A549 (cell line): ENCODE data around the gene GRID2. TPM values are rescaled to one million over a fixed set of nuclear protein-coding genes. Genes with fewer than 3 reads are reported as not detected.

Experiments
- ATAC-seq, 2 experiments: fragments of 200-7000 bp in 1 of 2; fragments of >200 bp in 1 of 2; cut with Nextera tagmentation in 1 of 2; cut with Tn5 transposase in 1 of 2; 3 replicates each; pipeline versions ENCODE4 v1.8.0 to v1.9.1; 2018 to 2020; ENCODE audit warnings: mild to moderate bottlenecking in 1 of 2, moderate library complexity in 1 of 2
- CTCF ChIA-PET: fragments of 300-600 bp; sonication (Branson Sonifier 250); formaldehyde crosslinking; extraction: SDS; loops from one replicate; lab custom pipeline; 2021; ENCODE audit warnings: antibody characterized with exemption, inconsistent platforms; lab: Yijun Ruan, JAX
- POLR2A ChIA-PET: fragments of 350-600 bp; formaldehyde crosslinking; extraction: SDS; loops from one replicate; lab custom pipeline; 2021; ENCODE audit warnings: antibody characterized with exemption, inconsistent platforms; lab: Yijun Ruan, JAX
- DNase-seq, 2 experiments: peaks; one replicate each; pipeline versions ENCODE4 v3.0.0 to v3.0.0-alpha.2; 2011 to 2016; ENCODE audit warnings: low read depth in 1 of 2, low spot score in 1 of 2
- FAIRE-seq: peaks from 2 replicates; lab custom pipeline; 2011; peaks lifted over from hg19 to GRCh38; lab: Jason Lieb, UNC
- H3K27ac ChIP-seq, 2 experiments: fragments of >200 bp; sonication (Bioruptor Twin); formaldehyde crosslinking; 3 replicates each; pipeline ENCODE4 v1.5.1; 2016 to 2017
- H3K4me1 ChIP-seq: fragments of >200 bp; sonication (Bioruptor Twin); formaldehyde crosslinking; 3 replicates; pipeline ENCODE4 v1.6.1; 2016
- H3K4me2 ChIP-seq: fragments of >200 bp; sonication (Bioruptor Twin); formaldehyde crosslinking; 3 replicates; pipeline ENCODE4 v1.6.1; 2016
- H3K4me3 ChIP-seq: fragments of >200 bp; sonication (Bioruptor Twin); formaldehyde crosslinking; 3 replicates; pipeline ENCODE4 v1.5.1; 2016
- H3K9me3 ChIP-seq: fragments of >200 bp; sonication (Bioruptor Twin); formaldehyde crosslinking; 3 replicates; pipeline ENCODE4 v1.6.1; 2016
- BCL3 ChIP-seq: fragments of >200 bp; sonication (Bioruptor Twin); formaldehyde crosslinking; IDR thresholded peaks from 3 replicates; pipeline ENCODE4 v1.6.1; 2016
- CBX2 ChIP-seq: fragments of 200-600 bp; sonication (generic); IDR thresholded peaks from 2 replicates; pipeline ENCODE4 v1.6.1; 2016; ENCODE audit warnings: low read depth, mild to moderate bottlenecking, borderline replicate concordance
- CBX8 ChIP-seq: fragments of 200-600 bp; sonication (generic); IDR thresholded peaks from 2 replicates; pipeline ENCODE4 v1.6.1; 2016
- E2F6 ChIP-seq: IDR thresholded peaks from 2 replicates; pipeline ENCODE4 v1.6.1; 2012; ENCODE audit warnings: low read depth, borderline replicate concordance
- EHMT2 ChIP-seq: fragments of 200-600 bp; sonication (generic); IDR thresholded peaks from 2 replicates; pipeline ENCODE4 v1.6.1; 2016; ENCODE audit warnings: antibody characterized with exemption, low read depth, mild to moderate bottlenecking, moderate library complexity
- EP300 ChIP-seq, 2 experiments: fragments of >200 bp; sonication (Bioruptor Twin); formaldehyde crosslinking; IDR thresholded peaks; 2 replicates in 1 of 2; 3 replicates in 1 of 2; pipeline ENCODE4 v1.6.1; 2016 to 2017
- ESRRA ChIP-seq: fragments of 150-350 bp; IDR thresholded peaks from 2 replicates; pipeline ENCODE4 v1.6.1; 2014; ENCODE audit warnings: mild to moderate bottlenecking, low read length, borderline replicate concordance
- FOSB ChIP-seq: fragments of 250-450 bp; sonication (Bioruptor Pico); IDR thresholded peaks from 2 replicates; pipeline ENCODE4 v1.5.0; 2020; ENCODE audit warnings: mild to moderate bottlenecking, moderate library complexity
- FOSL2 ChIP-seq, 2 experiments: fragments of 450-650 bp in 1 of 2; fragments of >200 bp in 1 of 2; sonication (Bioruptor Twin) in 1 of 2; formaldehyde crosslinking; IDR thresholded peaks; 2 replicates each; pipeline versions ENCODE4 v1.5.0 to v1.6.1; 2016 to 2020; ENCODE audit warnings: mild to moderate bottlenecking in 1 of 2, moderate library complexity in 1 of 2
- GATA3 ChIP-seq: IDR thresholded peaks from 2 replicates; pipeline ENCODE4 v1.6.1; 2012; ENCODE audit warnings: borderline replicate concordance
- HDAC2 ChIP-seq: fragments of 200-600 bp; sonication (generic); IDR thresholded peaks from 2 replicates; pipeline ENCODE4 v1.6.1; 2016
- HES2 ChIP-seq: fragments of >200 bp; sonication (Bioruptor Twin); formaldehyde crosslinking; IDR thresholded peaks from 2 replicates; pipeline ENCODE4 v1.6.1; 2016
- HEYL ChIP-seq: fragments of 250-450 bp; sonication (Bioruptor Pico); IDR thresholded peaks from 2 replicates; pipeline ENCODE4 v1.8.0; 2021; ENCODE audit warnings: mild to moderate bottlenecking, moderate library complexity
- HMGXB4 ChIP-seq: fragments of 250-450 bp; sonication (Bioruptor Pico); IDR thresholded peaks from 2 replicates; pipeline ENCODE4 v1.5.0; 2021; ENCODE audit warnings: mild to moderate bottlenecking, moderate library complexity, borderline replicate concordance
- HOXB5 ChIP-seq: fragments of 250-450 bp; sonication (Bioruptor Pico); IDR thresholded peaks from 2 replicates; pipeline ENCODE4 v1.5.0; 2020; ENCODE audit warnings: mild to moderate bottlenecking, moderate library complexity
- JUN ChIP-seq, 2 experiments: fragments of >200 bp; sonication (Bioruptor Twin); formaldehyde crosslinking; IDR thresholded peaks; 2 replicates in 1 of 2; 3 replicates in 1 of 2; pipeline ENCODE4 v1.6.1; 2016 to 2017
- KDM5A ChIP-seq: fragments of 200-600 bp; sonication (generic); IDR thresholded peaks from 2 replicates; pipeline ENCODE4 v1.6.1; 2016; ENCODE audit warnings: antibody characterized with exemption, mild to moderate bottlenecking
- MAX ChIP-seq: IDR thresholded peaks from 2 replicates; pipeline ENCODE4 v1.6.1; 2012
- POLR2AphosphoS2 ChIP-seq: conservative IDR thresholded peaks from 2 replicates; pipeline ENCODE4 v1.6.1; 2012; ENCODE audit warnings: low read length, improper control_type of control experiment, inconsistent platforms
- RAD21 ChIP-seq, 2 experiments: fragments of >200 bp in 1 of 2; sonication (Bioruptor Twin) in 1 of 2; formaldehyde crosslinking in 1 of 2; IDR thresholded peaks in 1 of 2; conservative IDR thresholded peaks in 1 of 2; 2 replicates in 1 of 2; 3 replicates in 1 of 2; pipeline ENCODE4 v1.6.1; 2012 to 2018; ENCODE audit warnings: inconsistent platforms in 1 of 2
- RCOR1 ChIP-seq: fragments of 150-350 bp; IDR thresholded peaks from 2 replicates; pipeline ENCODE4 v1.6.1; 2014; ENCODE audit warnings: antibody characterized with exemption, low read length, low read depth
- RFX5 ChIP-seq: fragments of 450-650 bp; IDR thresholded peaks from 2 replicates; pipeline ENCODE4 v1.7.1; 2014; ENCODE audit warnings: antibody characterized with exemption, mild to moderate bottlenecking, moderate library complexity
- RNF2 ChIP-seq: fragments of 200-600 bp; sonication (generic); IDR thresholded peaks from 2 replicates; pipeline ENCODE4 v1.6.1; 2016; ENCODE audit warnings: low read depth, mild to moderate bottlenecking, antibody characterized with exemption, moderate library complexity, borderline replicate concordance
- SREBF2 ChIP-seq: fragments of 450-650 bp; IDR thresholded peaks from 2 replicates; pipeline ENCODE4 v1.6.1; 2014; ENCODE audit warnings: mild to moderate bottlenecking, moderate library complexity
- TFCP2L1 ChIP-seq: fragments of 250-450 bp; sonication (Bioruptor Pico); IDR thresholded peaks from 2 replicates; pipeline ENCODE4 v1.5.0; 2021; ENCODE audit warnings: mild to moderate bottlenecking
- TP53 ChIP-seq: fragments of 250-450 bp; sonication (Bioruptor Pico); IDR thresholded peaks from 2 replicates; pipeline ENCODE4 v1.5.0; 2021; ENCODE audit warnings: mild to moderate bottlenecking, moderate library complexity
- ZNF302 ChIP-seq: fragments of 250-450 bp; sonication (Bioruptor Pico); IDR thresholded peaks from 2 replicates; pipeline ENCODE4 v1.9.0; 2021; ENCODE audit warnings: inconsistent platforms, mild to moderate bottlenecking, moderate library complexity
- ZSCAN20 ChIP-seq: fragments of 250-450 bp; sonication (Bioruptor Pico); IDR thresholded peaks from 2 replicates; pipeline ENCODE4 v1.8.0; 2022; ENCODE audit warnings: mild to moderate bottlenecking, moderate library complexity
- WGBS: methylation state at CpG from one replicate; pipeline ENCODE4 v1.1.6; 2017; ENCODE audit errors: missing lambda C conversion rate; 5-methylcytosine and 5-hydroxymethylcytosine counted together
- polyA plus RNA-seq, 4 experiments: library from polyadenylated mRNA; depleted of rRNA in 3 of 4; stranded (reverse); fragments of >200 nt; fragmentation: RNase III in 1 of 4; extraction: RNeasy Plus Mini Kit Qiagen cat#74134 plus additional on column Dnase treatment in 1 of 4; gene quantifications; 2 replicates in 3 of 4; 3 replicates in 1 of 4; pipeline ENCODE4 v1.2.3, GENCODE V29; 2011 to 2017

The GRID2 gene
- polyA plus RNA-seq, 2 of the 4 experiments (the other 2 are of a cell fraction) = not detected

- H3K4me2 ChIP-seq = no peak overlapping the region
- no peak for DNase-seq
- H3K4me3 ChIP-seq = no peak overlapping the region
- no peaks in the 10 kb centered on the region for H3K9me3 ChIP-seq
- no peak overlapping the region for H3K27ac ChIP-seq
- POLR2A ChIA-PET = no interaction called here
- H3K4me1 ChIP-seq = no peaks in the 10 kb centered on the region
- no peak for FAIRE-seq
- ATAC-seq = no peak
- TF ChIP-seq ZSCAN20 (no peak), POLR2AphosphoS2 (no peak), MAX (no peak), HEYL (no peak), TFCP2L1 (no peak), EP300 (IDR thresholded peaks at IDR 0.05) (no peak), TP53 (CRISPR knock-in tag) (no peak), GATA3 (no peak), FOSL2 (IDR thresholded peaks at IDR 0.05) (no peak), FOSL2 (CRISPR knock-in tag; IDR thresholded peaks at IDR 0.05) (no peak), E2F6 (no peak), CBX2 (no peak), RAD21 (conservative IDR thresholded peaks at IDR 0.05 in 1 of 2, IDR thresholded peaks at IDR 0.05 in 1 of 2) (no peak), RCOR1 (no peak), EHMT2 (no peak), FOSB (CRISPR knock-in tag) (no peak), HES2 (no peak), RNF2 (no peak), CBX8 (no peak)
- TF ChIP-seq, all 56 proteins: peak for 0
- CTCF ChIA-PET = no interaction called here
Measured at GRCh38 chr4:93573285-93573684, 1269.5 kb downstream of the GRID2 start.

- POLR2A ChIA-PET = no interaction called here
- ATAC-seq (no peak), DNase-seq (no peak), FAIRE-seq (no peak)
- Histone ChIP-seq H3K4me1 (no peaks in the 10 kb centered on the region), H3K4me2 (no peak overlapping the region), H3K4me3 (no peak overlapping the region), H3K27ac (no peak overlapping the region), H3K9me3 (no peaks in the 10 kb centered on the region; the same call in 2 of the 3 replicates)
- CTCF ChIA-PET = no interaction called here
- TF ChIP-seq HDAC2 (no peak), HOXB5 (CRISPR knock-in tag) (no peak), ZNF302 (no peak), SREBF2 (no peak), EHMT2 (no peak), RNF2 (no peak), HMGXB4 (CRISPR knock-in tag) (no peak), FOSB (CRISPR knock-in tag) (no peak)
- 21% methylated on average over 4 of the region's 4 CpGs for WGBS
Measured at GRCh38 chr4:93578942-93579341, 1275.2 kb downstream of the GRID2 start.

GRCh38 chr4:93605163-93605562, 1301.4 kb downstream of the GRID2 start:
- no peak for TF ChIP-seq ESRRA
- no peak for TF ChIP-seq JUN (IDR thresholded peaks at IDR 0.05)
- TF ChIP-seq BCL3 = no peak
- no peak for TF ChIP-seq HDAC2
- TF ChIP-seq FOSB (CRISPR knock-in tag) = no peak
- no peak for TF ChIP-seq KDM5A
- TF ChIP-seq FOSL2 (IDR thresholded peaks at IDR 0.05) = no peak
- no peak for TF ChIP-seq FOSL2 (CRISPR knock-in tag; IDR thresholded peaks at IDR 0.05)
- TF ChIP-seq TP53 (CRISPR knock-in tag) = no peak
- no peak for TF ChIP-seq TFCP2L1
- no peak for TF ChIP-seq POLR2AphosphoS2
- TF ChIP-seq RFX5 = no peak
- no peak for TF ChIP-seq ZNF302
- no peak for TF ChIP-seq RNF2
- TF ChIP-seq RCOR1 = no peak
- TF ChIP-seq GATA3 = no peak
- ChIA-PET CTCF (no interaction called here), POLR2A (no interaction called here)
- Histone ChIP-seq H3K9me3 (no peaks in the 10 kb centered on the region), H3K4me2 (no peak overlapping the region), H3K4me1 (no peaks in the 10 kb centered on the region), H3K4me3 (no peak overlapping the region), H3K27ac (no peak overlapping the region)
- DNase-seq = no peak
- WGBS = 45% methylated on average over 1 of the region's 1 CpG
- FAIRE-seq = no peak
- no peak for ATAC-seq
